ENCODE results near the gene ARSI.

The ARSI gene

DNA sequence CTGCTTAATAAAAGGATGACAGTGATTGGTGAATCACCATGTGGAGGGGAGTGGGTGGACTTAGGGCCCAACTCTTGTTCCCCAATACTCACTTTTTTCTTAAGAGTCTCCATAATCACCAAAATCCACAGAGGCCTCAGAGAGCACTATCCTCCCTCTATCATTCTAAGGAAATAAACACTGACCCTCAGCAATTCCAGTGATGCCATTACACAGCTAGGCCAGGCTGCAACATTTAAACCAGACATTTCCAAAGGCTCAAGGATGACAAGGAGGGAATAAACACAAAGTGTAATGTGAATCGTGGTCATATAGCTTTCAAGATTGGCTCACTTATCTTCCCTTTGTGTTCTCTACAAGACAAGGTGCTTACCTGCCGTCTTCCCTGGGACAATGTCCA, 2.4 kb upstream of the ARSI start:
- TF ChIP-seq SPI1 (IDR thresholded peaks at IDR 0.05; ENCODE audit: borderline replicate concordance, low read depth), result no peak
- TF ChIP-seq POLR2AphosphoS5 (IDR thresholded peaks at IDR 0.05; ENCODE audit: low read depth), result no peak
- TF ChIP-seq GABPA (IDR thresholded peaks at IDR 0.05; ENCODE audit: low read depth), result no peak
- TF ChIP-seq CTCF (IDR thresholded peaks at IDR 0.05; ENCODE audit: insufficient read depth, low read length), result no peak
- TF ChIP-seq REST (IDR thresholded peaks at IDR 0.05; ENCODE audit: insufficient replicate concordance, low read depth), result no peak
- DNase-seq (ENCODE audit: low read depth in 1 of 2, low spot score in 1 of 2), result no peak
- H3K4me3 ChIP-seq (replicated peaks; ENCODE audit: insufficient read depth, low read length), result no peak overlapping the region
- no peak overlapping the region for H3K27ac ChIP-seq (replicated peaks)
- H3K27me3 ChIP-seq (ENCODE audit: insufficient read depth, poor library complexity, severe bottlenecking), result peaks cover 36% of the 10 kb centered on the region

DNA sequence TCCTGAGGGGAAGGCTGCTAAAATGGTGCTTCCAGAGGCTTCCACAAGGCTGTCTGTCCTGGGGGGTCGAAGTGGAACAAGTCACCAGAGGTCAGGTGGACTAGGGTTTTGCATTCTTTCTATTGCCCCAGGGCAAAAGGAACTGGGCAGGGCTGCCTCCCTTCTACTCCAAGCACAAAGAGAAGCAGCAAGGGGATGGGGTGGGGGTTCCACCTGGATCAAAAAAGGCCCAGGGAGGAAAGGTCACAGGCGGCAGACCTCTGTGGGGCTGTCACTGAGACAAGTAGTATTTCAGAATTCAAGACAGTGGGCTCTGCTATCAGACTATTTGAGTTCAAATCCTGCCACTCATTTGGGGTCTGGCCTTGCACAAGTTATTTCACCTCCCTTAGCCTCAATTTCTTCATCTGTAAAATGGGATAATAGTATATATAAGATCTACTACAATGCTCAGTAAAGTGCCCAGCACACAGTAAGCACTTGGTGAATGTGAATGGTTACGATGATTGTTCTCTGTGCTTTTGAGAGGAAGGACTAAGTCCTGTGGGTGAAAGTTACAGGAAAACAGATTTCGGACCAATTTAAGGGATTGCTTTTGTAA, 1.9 kb upstream of the ARSI start:
- Histone ChIP-seq H3K4me3 (replicated peaks; ENCODE audit: insufficient read depth, low read length) (no peak overlapping the region), H3K27me3 (ENCODE audit: insufficient read depth, poor library complexity, severe bottlenecking) (peaks cover 36% of the 10 kb centered on the region), H3K27ac (replicated peaks) (no peak overlapping the region)
- TF ChIP-seq REST (IDR thresholded peaks at IDR 0.05; ENCODE audit: insufficient replicate concordance, low read depth) (no peak), CTCF (IDR thresholded peaks at IDR 0.05; ENCODE audit: insufficient read depth, low read length) (no peak), GABPA (IDR thresholded peaks at IDR 0.05; ENCODE audit: low read depth) (no peak), SPI1 (IDR thresholded peaks at IDR 0.05; ENCODE audit: borderline replicate concordance, low read depth) (no peak), POLR2AphosphoS5 (IDR thresholded peaks at IDR 0.05; ENCODE audit: low read depth) (no peak)
- no peak for DNase-seq (ENCODE audit: low read depth in 1 of 2, low spot score in 1 of 2)

DNA sequence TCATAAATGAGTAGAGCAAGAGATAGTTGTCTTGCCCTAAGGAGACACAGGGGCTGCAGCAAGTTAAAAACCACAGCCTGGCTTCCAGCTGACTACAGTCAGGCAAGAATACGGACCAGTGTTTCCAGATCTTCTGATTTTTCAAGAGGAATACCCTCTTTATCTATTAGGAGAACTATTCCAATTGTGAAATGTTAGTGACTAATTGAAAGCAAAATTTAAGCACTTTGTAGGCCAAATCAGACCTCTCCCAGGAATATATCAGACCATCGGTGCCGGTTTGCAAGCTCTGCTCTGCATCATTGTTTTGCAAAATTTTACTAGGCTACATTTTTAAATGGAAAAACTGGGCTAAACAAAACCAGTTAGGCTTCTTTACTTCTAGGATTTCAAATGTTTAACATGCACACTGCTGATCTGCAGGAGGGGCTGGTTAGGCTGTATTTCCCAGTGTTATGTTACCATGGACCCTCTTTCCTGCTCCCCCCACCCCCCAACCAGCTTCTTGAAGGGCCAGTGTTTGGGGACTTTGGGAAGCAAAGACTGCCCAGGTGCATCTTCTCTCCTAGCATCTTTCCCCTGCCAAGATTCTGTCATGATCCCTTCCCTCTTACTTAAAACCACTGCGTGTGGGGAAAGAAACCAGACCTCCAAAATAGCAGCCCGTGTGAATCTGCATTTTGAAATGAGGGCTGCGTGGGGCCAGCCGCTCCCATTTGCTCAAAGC, 1.1 kb upstream of the ARSI start:
- no peak for DNase-seq (ENCODE audit: low read depth in 1 of 2, low spot score in 1 of 2)
- Histone ChIP-seq H3K27ac (replicated peaks) (no peak overlapping the region), H3K27me3 (ENCODE audit: insufficient read depth, poor library complexity, severe bottlenecking) (peaks cover 36% of the 10 kb centered on the region), H3K4me3 (replicated peaks; ENCODE audit: insufficient read depth, low read length) (no peak overlapping the region)
- TF ChIP-seq SPI1 (IDR thresholded peaks at IDR 0.05; ENCODE audit: borderline replicate concordance, low read depth) (no peak), GABPA (IDR thresholded peaks at IDR 0.05; ENCODE audit: low read depth) (no peak), CTCF (IDR thresholded peaks at IDR 0.05; ENCODE audit: insufficient read depth, low read length) (no peak), POLR2AphosphoS5 (IDR thresholded peaks at IDR 0.05; ENCODE audit: low read depth) (no peak), REST (IDR thresholded peaks at IDR 0.05; ENCODE audit: insufficient replicate concordance, low read depth) (no peak)
